Measurements from ENCODE around the gene PHYKPL.

GRCh38 chr5:178249191-178249989 lies 16.8 kb upstream of the PHYKPL start:
- TF ChIP-seq, protein P1, sequence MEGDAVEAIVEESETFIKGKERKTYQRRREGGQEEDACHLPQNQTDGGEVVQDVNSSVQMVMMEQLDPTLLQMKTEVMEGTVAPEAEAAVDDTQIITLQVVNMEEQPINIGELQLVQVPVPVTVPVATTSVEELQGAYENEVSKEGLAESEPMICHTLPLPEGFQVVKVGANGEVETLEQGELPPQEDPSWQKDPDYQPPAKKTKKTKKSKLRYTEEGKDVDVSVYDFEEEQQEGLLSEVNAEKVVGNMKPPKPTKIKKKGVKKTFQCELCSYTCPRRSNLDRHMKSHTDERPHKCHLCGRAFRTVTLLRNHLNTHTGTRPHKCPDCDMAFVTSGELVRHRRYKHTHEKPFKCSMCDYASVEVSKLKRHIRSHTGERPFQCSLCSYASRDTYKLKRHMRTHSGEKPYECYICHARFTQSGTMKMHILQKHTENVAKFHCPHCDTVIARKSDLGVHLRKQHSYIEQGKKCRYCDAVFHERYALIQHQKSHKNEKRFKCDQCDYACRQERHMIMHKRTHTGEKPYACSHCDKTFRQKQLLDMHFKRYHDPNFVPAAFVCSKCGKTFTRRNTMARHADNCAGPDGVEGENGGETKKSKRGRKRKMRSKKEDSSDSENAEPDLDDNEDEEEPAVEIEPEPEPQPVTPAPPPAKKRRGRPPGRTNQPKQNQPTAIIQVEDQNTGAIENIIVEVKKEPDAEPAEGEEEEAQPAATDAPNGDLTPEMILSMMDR (IDR thresholded peaks at IDR 0.05) = no peak
- no peak for TF ChIP-seq EP300 (IDR thresholded peaks at IDR 0.05)
